ENCODE results near the gene NPPC.
A peak's percentile ranks its signal among the peaks of the same experiment; 100 is the strongest.
"Not testable (repeated sequence)": the region's sequence is repeated elsewhere in the genome, so short reads cannot be mapped to it uniquely, and the experiment has no call there.

The NPPC gene

GRCh38 chr2:231926180-231926741 is at the start of gene NPPC:
NPPC (minus strand) TSS chr2:231926396; CDS start chr2:231926249, 147 bp downstream.
- no peak for DNase-seq (ENCODE audit: low spot score)

- no peak for DNase-seq (ENCODE audit: low spot score)
These were observed 48.8 kb upstream of the NPPC start for GRCh38 chr2:231975001-231975400.

- DNase-seq (ENCODE audit: low spot score) = no peak
These were observed 44.3 kb upstream of the NPPC start for GRCh38 chr2:231970461-231970860.

GRCh38 chr2:231968820-231969219 is 42.6 kb upstream of the NPPC start:
- DNase-seq (ENCODE audit: low spot score) = no peak

- DNase-seq (ENCODE audit: low spot score) = no peak
These were observed 40.7 kb upstream of the NPPC start for GRCh38 chr2:231966886-231967285.

- DNase-seq (ENCODE audit: low spot score) = no peak
These were observed 38.9 kb upstream of the NPPC start for GRCh38 chr2:231965102-231965501.

GRCh38 chr2:231961349-231962166 is 35.4 kb upstream of the NPPC start, which contains the start of gene DIS3L2:
DIS3L2 (plus strand) TSS chr2:231961713; CDS start chr2:232014928, 53,215 bp downstream.
- peak; percentile 86 for DNase-seq (ENCODE audit: low spot score)

GRCh38 chr2:231960810-231961348 is 34.7 kb upstream of the NPPC start:
- DNase-seq (ENCODE audit: low spot score) = no peak

- no peak for DNase-seq (ENCODE audit: low spot score)
These were observed 31.9 kb upstream of the NPPC start for GRCh38 chr2:231957913-231958763.

- DNase-seq (ENCODE audit: low spot score) = no peak
These were observed 29.7 kb upstream of the NPPC start for GRCh38 chr2:231955758-231956472.

- no peak for DNase-seq (ENCODE audit: low spot score)
These were observed 25.3 kb upstream of the NPPC start for GRCh38 chr2:231951452-231952035.

GRCh38 chr2:231947694-231948093 is 21.5 kb upstream of the NPPC start:
- DNase-seq (ENCODE audit: low spot score) = no peak

GRCh38 chr2:231947112-231947511 is 20.9 kb upstream of the NPPC start:
- DNase-seq (ENCODE audit: low spot score) = not testable (repeated sequence)

- DNase-seq (ENCODE audit: low spot score) = no peak
These were observed 20.1 kb upstream of the NPPC start for GRCh38 chr2:231946241-231946814.

- DNase-seq (ENCODE audit: low spot score) = no peak
These were observed 16.0 kb upstream of the NPPC start for GRCh38 chr2:231942180-231942579.

GRCh38 chr2:231941673-231942072 is 15.5 kb upstream of the NPPC start:
- DNase-seq (ENCODE audit: low spot score) = no peak

- DNase-seq (ENCODE audit: low spot score) = no peak
These were observed 14.6 kb upstream of the NPPC start for GRCh38 chr2:231940795-231941194.

- DNase-seq (ENCODE audit: low spot score) = no peak
These were observed 12.8 kb upstream of the NPPC start for GRCh38 chr2:231939022-231939421.

GRCh38 chr2:231937057-231937456 is 10.9 kb upstream of the NPPC start:
- no peak for DNase-seq (ENCODE audit: low spot score)

GRCh38 chr2:231936491-231936890 is 10.3 kb upstream of the NPPC start:
- no peak for DNase-seq (ENCODE audit: low spot score)

- DNase-seq (ENCODE audit: low spot score) = no peak
These were observed 9.6 kb upstream of the NPPC start for GRCh38 chr2:231935815-231936214.
